Gastrocnemius medialis (tissue), 4 donors: ENCODE data around the gene PGS1.

Experiments used
- POLR2A ChIP-seq, 2 donors: fragments of 450-650 bp; IDR thresholded peaks; one replicate each; pipeline ENCODE4 v1.6.1; 2017; ENCODE audit warnings: antibody characterized with exemption in 2 of 2, mild to moderate bottlenecking in 2 of 2, moderate library complexity in 2 of 2
- TF ChIP-seq, protein P1 (sequence below), 5 experiments: fragments of 450-650 bp in 3 of 5; fragments of 200-600 bp in 2 of 5; sonication (generic) in 2 of 5; IDR thresholded peaks in 4 of 5; conservative IDR thresholded peaks in 1 of 5; 1 replicate in 4 of 5; 2 replicates in 1 of 5; pipeline ENCODE4 v1.5.1; 2016 to 2019; ENCODE audit warnings: antibody characterized with exemption in 5 of 5, mild to moderate bottlenecking in 3 of 5, moderate library complexity in 3 of 5

DNA sequence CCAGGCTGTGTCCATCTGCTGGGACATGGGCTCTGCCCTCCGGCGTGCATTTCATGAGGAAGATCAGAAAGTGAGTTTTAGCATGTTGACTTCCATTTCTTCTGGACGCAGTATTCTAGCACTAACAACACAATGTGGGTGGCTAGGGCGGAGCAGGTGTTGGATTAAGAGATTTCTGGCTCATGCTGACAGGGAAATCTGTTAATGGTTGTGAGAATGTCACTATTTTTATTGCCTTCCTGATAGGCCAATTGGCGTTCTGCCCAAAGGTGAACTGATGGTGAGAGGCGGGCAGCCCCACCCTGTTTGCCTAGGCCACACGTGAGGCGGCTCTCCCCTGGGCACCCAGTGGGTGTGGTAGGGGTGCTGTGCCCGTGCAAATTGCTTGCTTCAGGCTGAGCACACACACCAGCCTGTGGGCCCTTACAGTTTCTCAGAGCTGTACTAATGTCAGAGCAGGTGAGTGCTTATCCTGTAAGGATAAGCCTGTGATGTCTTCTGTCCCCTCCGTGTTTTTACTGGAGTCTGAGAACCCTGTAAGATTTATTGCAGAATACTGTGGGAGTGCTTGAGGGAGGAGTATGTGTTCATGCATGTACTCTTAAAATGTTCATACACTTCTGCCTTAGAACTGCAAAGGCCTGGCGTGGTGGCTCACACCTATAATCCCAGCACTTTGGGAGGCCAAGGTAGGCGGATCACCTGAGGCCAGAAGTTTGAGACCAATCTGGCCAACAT is 30.9 kb downstream of the PGS1 start:
- TF ChIP-seq, protein P1, sequence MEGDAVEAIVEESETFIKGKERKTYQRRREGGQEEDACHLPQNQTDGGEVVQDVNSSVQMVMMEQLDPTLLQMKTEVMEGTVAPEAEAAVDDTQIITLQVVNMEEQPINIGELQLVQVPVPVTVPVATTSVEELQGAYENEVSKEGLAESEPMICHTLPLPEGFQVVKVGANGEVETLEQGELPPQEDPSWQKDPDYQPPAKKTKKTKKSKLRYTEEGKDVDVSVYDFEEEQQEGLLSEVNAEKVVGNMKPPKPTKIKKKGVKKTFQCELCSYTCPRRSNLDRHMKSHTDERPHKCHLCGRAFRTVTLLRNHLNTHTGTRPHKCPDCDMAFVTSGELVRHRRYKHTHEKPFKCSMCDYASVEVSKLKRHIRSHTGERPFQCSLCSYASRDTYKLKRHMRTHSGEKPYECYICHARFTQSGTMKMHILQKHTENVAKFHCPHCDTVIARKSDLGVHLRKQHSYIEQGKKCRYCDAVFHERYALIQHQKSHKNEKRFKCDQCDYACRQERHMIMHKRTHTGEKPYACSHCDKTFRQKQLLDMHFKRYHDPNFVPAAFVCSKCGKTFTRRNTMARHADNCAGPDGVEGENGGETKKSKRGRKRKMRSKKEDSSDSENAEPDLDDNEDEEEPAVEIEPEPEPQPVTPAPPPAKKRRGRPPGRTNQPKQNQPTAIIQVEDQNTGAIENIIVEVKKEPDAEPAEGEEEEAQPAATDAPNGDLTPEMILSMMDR (IDR thresholded peaks at IDR 0.05 in 4 of 5, conservative IDR thresholded peaks at IDR 0.05 in 1 of 5), result no peak
- TF ChIP-seq POLR2A (IDR thresholded peaks at IDR 0.05), result no peak
